GM19455 (cell line): ENCODE data around the gene KCNK2.
"Not testable (repeated sequence)": the region's sequence is repeated elsewhere in the genome, so short reads cannot be mapped to it uniquely, and the experiment has no call there.

Experiments used
- ATAC-seq: cut with Tn5 transposase; IDR thresholded peaks from one replicate; pipeline ENCODE4 v1.9.1; 2021; ENCODE audit not compliant: unreplicated experiment

KCNK2 gene

DNA sequence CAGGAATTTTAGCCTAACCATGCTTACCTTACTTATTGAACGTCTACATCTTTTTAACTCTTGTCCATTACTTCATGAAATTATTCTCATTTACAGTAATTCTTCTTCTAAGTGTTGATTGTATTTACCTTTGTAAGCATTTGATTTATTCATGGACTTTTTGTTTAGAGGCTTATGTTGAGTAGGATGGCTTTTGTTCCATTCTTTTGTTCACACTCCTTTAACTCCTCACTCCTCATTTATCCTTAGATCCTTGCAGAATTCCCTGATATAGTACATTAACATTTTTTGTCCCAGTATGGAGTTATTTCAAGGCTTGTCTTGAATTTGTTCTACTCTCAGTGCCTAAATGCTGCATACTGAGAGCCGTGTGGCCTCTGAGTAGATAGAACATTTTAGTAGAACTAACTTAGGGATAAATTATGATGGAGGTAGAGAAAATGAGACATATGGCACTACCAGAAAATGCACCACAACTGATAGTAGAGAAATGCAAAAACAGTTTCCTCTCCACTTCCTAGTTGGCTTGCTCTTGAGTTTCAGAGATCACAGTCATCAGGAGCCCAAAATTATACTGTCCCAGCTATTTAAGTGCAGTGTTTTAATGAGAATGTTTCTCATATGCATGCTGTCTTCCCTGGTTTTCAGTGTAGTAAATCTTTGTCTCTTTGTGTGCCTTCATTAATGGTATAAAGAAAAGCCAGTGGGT, 69.5 kb downstream of the KCNK2 start:
- no peak for ATAC-seq

DNA sequence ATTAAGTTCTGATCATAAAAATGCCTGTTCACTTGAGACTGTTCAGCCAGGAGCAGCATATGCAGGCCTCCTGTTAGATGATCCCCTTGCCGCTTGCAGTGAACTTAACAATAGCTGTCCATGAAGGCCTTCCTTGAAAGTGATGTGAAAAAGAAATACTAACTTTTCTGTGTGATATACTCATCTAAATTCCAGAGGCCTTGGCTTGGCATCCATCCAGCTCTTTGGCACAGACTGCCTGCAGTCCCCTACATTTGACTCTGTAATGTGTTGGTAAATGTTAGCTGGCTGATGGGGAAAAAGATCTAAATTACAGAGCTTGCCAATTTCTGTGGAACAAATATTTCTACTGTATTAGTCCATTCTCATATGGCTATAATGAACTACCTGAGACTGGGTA, 73.7 kb downstream of the KCNK2 start:
- ATAC-seq, result no peak

DNA sequence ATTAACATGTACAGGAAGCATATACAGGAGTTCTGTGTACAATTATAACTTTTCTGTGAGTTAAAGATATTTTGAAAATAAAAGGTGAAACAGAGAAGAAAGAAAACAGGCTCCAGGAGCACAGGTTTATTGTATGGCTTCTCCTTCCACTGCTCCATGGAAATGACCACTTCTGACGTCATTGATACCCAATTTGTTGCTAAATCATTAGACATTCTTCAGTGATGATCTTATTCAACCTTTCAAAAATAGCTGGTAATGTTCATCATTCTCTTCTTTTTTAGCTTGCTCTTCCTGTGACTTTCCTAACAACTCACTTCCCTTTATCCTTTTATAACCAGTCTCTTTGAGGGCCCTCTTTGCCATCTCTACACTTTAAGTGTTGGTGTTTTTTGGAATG, 77.8 kb downstream of the KCNK2 start:
- no peak for ATAC-seq

DNA sequence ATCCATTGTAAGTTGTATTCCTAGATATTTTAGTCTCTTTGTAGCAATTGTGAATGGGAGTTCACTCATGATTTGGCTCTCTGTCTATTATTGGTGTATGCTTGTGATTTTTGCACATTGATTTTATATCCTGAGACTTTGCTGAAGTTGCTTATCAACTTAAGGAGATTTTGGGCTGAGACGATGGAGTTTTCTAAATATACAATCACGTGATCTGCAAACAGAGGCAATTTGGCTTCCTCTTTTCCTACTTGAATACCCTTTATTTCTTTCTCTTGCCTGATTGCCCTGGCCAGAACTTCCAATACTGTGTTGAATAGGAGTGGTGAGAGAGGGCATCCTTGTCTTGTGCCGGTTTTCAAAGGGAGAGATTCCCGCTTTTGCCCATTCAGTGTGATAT, 80.6 kb downstream of the KCNK2 start:
- ATAC-seq, result not testable (repeated sequence)

DNA sequence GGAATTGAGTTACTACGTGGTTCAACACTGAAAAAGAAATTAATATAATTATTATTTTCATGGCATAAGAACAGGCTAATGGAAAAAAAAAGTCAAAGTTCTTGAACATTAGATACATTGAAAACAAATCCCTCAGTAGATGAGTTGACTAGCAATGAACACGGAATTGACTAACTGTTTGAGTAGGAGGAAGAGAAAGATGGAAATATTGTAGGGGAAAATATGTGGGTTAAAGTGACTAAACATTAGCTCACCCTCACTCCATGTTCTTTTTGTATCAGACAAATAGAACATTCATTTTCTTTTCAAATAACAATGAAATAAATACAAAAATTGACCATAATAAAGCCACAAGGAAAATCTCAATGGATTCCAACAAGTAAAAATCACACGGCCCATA, 84.3 kb downstream of the KCNK2 start:
- ATAC-seq, result no peak

DNA sequence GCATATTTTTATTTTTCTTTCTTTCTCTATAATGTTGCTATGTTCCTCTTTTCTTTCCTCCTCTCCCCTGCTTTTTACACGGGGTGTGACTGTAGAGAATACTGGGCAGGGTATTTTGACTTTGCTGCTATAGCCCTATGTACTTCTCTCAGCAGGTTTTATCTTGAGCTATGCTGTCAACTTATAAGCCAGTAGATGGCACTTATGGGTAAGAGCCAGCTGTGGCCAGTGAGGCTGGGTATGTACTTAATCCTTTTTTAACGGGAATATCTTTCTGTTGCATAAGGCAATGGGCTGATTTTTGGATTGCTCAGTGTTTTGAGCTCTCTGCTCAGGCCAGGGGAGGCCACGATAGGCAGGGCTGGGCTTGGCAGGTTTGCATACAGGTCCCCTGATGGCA, 99.0 kb downstream of the KCNK2 start:
- no peak for ATAC-seq

DNA sequence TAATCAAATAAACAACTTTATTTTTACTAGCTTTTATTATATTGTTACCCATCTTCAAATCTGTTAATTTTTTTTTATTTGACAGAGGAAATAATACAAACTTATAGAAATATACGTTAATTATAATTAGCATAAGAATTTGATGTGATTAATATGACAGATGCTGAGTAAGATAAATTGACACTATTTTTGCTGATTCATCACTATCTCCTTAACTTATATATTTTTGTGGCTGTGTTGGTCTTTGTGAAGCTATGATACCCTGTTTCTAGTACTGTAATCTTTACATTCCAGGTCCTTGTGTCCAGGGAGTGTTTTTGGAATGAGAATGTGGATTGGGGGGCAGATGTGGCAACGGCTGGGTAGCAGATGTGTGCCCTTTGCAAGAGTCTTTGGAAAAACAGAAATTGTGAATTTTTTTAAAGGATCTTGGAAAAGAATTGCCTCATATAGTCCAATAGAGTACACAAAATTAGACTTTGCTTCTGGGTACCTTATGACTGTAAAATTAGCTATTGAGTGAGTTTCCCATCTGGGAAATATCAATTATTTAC, 102.6 kb downstream of the KCNK2 start:
- ATAC-seq, result no peak

DNA sequence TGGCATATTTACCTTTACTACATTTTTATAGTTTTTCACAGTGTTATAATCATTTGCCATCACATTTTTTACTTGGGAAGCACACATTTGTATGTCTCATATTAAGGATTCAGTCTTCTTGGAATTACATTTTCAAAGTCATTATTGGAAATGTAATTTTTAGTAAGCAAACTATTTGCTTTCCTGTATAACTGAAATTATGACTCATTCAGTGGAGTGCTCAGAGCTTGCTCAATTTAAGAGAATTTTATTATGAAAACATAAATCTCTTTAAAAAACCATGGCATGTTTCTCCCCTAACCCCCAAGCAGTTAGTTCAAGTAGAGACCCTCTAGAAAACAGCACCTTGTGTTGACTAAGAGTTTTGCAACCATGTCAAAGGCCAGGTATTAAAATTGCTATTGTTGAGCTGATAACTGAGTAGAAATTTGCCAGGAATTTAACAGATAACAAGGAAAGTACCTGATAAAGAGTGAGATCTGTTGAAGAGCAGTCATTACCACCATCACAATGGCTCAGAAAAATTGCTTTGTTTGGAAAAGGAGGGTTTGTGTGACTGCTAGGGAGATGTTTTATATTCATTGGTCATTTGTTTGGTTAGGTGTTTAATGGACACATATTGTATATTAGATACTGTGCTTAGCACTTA, 105.9 kb downstream of the KCNK2 start:
- no peak for ATAC-seq

DNA sequence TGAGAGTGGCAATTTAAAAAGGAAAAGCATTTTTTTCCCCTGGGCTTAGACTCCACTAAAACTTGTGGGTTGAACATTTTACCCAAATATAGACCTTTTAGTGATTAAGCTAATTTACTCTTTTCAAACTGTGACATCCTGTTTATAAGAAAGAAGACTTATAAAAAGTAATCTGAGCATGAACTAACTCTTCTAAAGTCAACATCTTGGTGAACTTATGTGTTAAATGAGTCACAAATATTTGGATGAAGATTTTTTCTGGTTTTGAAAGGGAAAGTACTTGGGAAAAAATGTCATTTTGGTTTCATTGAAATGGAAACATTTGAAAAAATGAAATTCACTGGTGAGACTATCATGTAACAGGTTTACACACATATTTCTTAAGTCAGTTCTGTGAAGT, 109.8 kb downstream of the KCNK2 start:
- ATAC-seq, result no peak

DNA sequence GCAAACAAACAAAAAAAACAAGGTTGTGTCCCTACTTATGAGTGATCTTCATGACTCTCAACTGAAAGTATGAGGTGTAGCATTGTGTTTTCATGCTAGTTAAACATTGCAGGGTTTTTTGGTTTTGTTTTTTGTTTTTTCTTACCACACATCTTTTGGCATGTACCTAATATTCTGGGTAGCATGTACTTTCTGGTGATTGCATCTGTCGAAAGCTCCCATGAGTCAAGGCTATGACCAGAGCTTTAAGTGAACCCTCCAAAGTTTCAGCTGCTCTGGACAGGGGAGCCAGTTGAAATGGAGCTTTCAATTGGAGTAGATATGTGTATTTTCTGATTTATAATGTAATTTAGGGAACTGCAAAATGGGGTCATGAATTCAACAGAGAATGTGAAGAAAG, 115.5 kb downstream of the KCNK2 start:
- ATAC-seq, result no peak

DNA sequence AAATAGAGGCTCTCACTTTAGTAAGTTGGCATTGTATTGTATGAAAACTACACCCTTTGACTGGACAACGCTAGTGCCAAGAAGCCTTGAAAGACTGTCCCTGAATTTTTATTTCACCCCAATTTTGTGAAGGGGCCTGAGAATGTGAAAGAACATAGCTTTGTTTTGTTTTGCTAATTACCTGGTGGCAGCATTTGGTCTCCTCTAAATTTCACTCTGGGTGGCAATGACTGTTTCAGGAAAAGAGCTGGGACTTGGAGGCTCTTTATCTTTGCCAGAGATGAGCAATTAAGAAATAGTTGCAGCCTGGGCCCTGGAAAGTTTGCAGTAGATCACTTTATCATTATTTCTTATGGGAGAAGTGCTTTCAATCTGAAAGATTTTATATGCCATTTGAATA, 117.6 kb downstream of the KCNK2 start:
- ATAC-seq, result no peak

DNA sequence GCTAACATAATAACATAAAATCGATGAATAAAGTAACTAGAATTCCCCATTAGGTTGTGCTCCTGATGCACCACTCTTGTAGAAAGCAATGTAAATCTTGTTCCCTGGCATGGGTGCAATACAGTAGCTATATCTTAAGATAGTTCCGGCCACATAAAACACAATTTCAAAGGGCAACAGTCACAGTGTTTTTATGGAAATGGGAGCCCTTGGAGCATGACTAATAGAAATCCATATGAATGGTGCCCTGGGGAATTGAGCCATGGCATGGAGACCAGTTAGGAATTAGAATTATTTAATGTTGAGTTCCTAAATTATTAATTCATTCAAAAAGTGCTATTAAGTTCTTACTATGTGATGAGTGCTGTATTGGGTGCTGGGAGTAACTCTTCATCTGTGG, 118.7 kb downstream of the KCNK2 start:
- ATAC-seq, result no peak

DNA sequence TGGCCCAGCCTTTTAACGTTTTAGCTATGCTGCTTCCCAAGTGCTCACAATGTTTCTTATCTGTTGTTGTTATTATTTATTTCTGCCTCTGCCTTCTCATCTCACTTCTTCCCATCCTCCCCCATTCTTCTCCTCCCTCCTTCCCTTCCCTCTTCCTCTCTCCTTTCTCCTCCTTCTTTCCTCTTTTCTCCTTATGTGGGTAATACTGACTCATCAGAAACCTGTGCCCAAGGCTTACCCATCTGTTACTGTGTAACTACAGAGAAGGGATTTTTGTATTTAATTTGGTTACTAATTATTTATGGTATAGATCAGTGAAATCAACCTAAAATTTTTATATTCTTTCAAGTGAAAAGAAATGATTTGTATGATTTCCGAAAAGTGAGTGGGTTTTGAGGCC, 120.3 kb downstream of the KCNK2 start:
- no peak for ATAC-seq

DNA sequence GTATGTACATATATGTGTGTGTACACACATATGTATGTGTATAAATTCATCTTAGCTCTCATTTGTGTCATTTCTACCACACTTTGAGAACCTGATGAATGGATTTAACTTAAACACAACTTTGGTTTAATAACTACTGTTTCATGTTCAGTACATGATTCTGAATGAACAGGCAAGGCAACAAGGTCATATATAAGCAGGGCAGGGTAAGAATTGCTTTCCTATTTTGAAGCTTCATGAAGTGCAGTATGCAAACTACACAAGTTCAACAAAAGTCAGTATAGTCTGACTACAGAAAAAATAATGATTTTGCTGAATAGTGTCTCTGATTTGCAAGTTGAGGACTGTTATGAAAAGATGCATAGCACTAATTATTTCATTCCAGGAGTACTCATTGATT, 127.6 kb downstream of the KCNK2 start:
- no peak for ATAC-seq

DNA sequence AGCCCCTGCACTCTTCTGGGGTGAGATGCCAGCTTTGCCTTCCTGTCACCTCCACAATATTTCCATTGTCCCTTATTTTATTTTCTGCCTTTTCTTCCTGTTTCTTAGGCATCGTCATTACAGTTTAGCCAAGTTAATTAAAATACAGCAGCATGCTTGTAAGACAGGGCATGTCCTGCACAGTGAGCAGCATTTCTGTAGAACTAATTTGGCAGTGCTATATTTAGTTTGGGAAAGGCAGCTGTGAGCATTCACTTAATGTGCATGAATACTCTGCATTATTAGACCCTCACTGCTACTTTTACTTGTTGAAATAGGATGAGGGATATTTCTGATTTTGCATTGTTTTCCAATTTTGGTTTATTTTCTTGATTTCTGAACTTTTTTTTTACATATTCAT, 133.3 kb downstream of the KCNK2 start:
- no peak for ATAC-seq

DNA sequence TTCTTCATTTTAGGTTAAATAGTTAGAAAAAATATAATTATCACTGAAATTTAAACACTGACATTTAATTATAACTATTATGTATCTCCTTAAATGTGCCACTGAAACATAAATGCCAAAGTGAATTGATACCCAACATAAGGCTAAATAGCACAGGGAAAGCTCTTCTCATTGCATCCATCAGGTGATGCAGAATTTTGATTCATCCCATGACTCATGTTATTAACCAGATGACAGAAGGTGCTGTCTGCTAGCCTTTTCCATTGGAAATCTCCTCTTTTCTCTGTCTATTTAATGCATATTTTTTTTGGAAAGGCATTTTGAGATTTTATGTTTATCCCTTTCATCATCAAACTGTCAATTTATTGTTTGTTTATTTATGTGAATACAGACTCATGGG, 136.8 kb downstream of the KCNK2 start:
- no peak for ATAC-seq

DNA sequence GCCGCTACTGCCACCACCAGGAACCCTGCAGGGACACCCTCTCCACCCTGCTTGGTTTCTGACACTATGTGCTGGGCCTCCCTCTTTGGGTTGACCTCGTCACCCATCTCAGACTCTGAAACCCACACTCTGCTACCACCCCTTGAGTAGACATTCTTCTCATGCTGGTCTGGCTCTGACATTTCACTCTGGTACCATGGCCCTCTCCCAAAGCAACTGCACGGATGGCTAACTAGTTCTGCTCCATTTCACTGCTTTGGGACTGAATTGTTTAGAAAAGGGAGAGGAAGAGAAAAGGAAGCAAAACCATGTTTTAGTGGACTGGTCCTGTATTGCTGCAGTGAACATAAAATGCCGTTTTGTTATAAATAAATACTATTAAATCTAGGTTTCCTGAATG, 137.8 kb downstream of the KCNK2 start:
- no peak for ATAC-seq

DNA sequence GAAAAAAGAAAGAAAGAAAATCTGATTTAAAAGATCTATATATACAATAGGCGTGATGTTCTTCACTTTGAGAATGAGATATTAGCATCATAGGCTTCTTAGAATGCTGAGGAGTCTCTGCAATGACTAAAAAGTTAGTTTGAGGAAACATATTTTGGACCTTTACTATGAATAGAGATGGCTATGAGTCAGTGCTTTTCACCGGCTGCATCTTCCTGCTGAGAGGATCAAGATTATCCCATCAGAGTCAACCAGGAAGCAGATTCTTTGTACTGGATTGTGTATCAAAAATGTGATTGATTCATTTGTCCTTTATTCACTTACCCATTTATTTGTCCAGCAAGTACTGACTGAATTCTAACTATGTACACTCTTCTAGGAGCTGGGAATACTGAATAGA, 144.2 kb downstream of the KCNK2 start:
- no peak for ATAC-seq

DNA sequence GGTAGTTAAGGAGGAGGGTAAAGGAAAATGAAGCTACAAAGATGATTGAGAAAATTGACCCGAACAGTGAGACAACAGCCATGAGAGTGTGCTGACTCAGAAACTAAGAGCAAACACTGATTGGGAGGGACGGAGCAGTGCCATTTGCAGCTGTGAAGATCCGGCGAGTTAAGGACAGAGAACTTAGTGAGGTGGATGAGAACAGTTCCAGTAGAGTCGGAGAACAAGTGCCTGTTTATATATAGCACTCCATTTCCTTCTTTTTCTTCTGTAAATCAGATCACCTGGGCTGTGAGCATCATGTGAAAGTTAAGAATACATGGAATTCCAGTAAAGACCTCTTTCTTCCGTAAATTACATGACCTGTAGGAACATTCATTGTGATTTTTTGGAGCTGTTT, 145.7 kb downstream of the KCNK2 start:
- no peak for ATAC-seq

DNA sequence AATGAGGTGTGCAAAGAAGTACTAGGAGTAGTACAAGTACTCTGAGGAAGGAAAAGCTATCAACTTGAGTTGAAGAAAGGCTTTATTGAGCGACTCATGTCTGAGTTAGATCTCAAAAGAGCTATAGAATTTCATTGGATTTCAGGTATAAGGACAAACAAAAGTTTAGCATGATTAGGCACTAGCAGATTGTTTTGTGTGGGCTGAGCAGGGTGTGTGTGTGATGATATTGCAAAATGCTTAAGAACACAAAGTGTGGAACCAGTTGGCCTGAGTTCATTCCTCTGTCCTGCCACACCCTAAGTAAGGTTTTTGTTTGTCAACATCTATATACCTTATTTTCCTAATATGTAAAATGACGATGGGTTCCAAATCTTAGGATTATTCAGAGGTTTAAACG, 158.9 kb downstream of the KCNK2 start:
- no peak for ATAC-seq

DNA sequence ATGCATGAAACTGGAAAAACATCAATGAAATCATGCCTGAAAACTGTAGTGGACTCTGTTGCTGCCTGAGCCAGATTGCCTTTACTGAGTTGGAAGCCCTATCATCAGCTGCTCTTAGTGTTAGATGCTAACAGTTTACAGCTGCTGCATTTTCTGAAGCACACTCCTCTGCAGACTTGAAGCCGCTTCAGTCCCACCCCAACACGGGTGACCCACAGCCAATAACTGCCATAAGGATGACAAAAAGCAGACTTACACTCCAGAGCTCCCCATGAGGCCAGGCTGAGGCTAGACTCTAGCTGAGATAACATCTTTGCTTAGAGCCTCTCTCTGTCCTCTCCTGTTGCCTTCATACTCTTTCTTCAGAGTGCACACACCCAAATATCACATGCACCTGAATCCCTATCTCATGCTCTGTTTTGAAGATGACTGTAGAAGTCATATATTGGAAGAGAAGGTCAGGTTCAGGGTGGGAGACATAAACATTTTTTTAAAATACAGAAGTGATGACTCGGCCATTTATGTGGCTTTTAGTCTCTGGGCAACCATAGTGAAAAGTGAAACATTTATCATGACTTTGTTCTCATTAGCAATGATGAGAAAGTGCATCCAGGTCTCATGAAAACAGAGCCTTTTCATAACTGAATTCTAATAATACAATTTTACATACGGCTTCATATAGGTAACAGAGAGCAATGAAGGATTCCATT, 161.0 kb downstream of the KCNK2 start:
- no peak for ATAC-seq

DNA sequence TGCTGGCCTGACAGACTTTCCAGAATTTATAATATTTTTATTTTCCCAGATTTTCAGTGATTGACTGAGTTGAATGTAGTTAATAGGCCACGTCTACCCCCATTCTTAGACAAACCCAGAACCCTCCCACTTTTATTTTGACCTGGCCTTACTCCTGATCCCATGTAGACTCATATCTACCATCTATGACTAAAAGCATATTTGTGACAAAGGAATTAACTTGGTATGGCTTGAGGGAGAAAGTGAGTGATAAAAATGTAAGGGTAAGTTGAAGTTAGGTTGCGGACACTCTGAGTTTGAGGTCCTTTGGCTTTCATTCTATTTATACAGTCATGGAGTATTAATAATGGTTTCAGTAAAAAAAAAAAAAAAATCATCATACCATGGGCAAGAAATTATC, 168.4 kb downstream of the KCNK2 start:
- ATAC-seq, result no peak
